ENCODE data around the gene WNT7A.

Gene WNT7A

GRCh38 chr3:13832130-13832529 is 47.7 kb downstream of the WNT7A start:
- Histone ChIP-seq H3K9me3 (no peaks in the 10 kb centered on the region), H3K4me3 (ENCODE audit: low read depth in 1 of 2, low read length in 1 of 2) (no peak overlapping the region), H3K4me1 (ENCODE audit: control insufficient read depth in 1 of 2, insufficient read depth in 1 of 2, low read depth in 1 of 2, low read length in 1 of 2) (no peaks in the 10 kb centered on the region), H3K36me3 (no peaks in the 10 kb centered on the region), H3K27ac (no peak overlapping the region), H3K27me3 (no peaks in the 10 kb centered on the region)
- no peak for TF ChIP-seq CTCF (IDR thresholded peaks at IDR 0.05)

GRCh38 chr3:13831386-13831996 is 48.4 kb downstream of the WNT7A start:
- Histone ChIP-seq H3K4me1 (ENCODE audit: control insufficient read depth in 1 of 2, insufficient read depth in 1 of 2, low read depth in 1 of 2, low read length in 1 of 2) (no peaks in the 10 kb centered on the region), H3K27ac (no peak overlapping the region), H3K9me3 (no peaks in the 10 kb centered on the region), H3K27me3 (no peaks in the 10 kb centered on the region), H3K36me3 (no peaks in the 10 kb centered on the region), H3K4me3 (ENCODE audit: low read depth in 1 of 2, low read length in 1 of 2) (no peak overlapping the region)
- no peak for TF ChIP-seq CTCF (IDR thresholded peaks at IDR 0.05)

- Histone ChIP-seq H3K4me1 (ENCODE audit: control insufficient read depth in 1 of 2, insufficient read depth in 1 of 2, low read depth in 1 of 2, low read length in 1 of 2) (no peaks in the 10 kb centered on the region), H3K36me3 (no peaks in the 10 kb centered on the region), H3K27ac (no peak overlapping the region), H3K9me3 (no peaks in the 10 kb centered on the region), H3K27me3 (no peaks in the 10 kb centered on the region), H3K4me3 (ENCODE audit: low read depth in 1 of 2, low read length in 1 of 2) (no peak overlapping the region)
- TF ChIP-seq CTCF (IDR thresholded peaks at IDR 0.05) = no peak
These were observed 50.6 kb downstream of the WNT7A start for GRCh38 chr3:13829311-13829710.

GRCh38 chr3:13828501-13829265 is 51.2 kb downstream of the WNT7A start:
- Histone ChIP-seq H3K36me3 (no peaks in the 10 kb centered on the region), H3K27me3 (no peaks in the 10 kb centered on the region), H3K4me1 (ENCODE audit: control insufficient read depth in 1 of 2, insufficient read depth in 1 of 2, low read depth in 1 of 2, low read length in 1 of 2) (no peaks in the 10 kb centered on the region), H3K4me3 (ENCODE audit: low read depth in 1 of 2, low read length in 1 of 2) (no peak overlapping the region), H3K9me3 (no peaks in the 10 kb centered on the region), H3K27ac (no peak overlapping the region)
- no peak for TF ChIP-seq CTCF (IDR thresholded peaks at IDR 0.05)

GRCh38 chr3:13827699-13828098 is 52.2 kb downstream of the WNT7A start:
- no peaks in the 10 kb centered on the region for H3K9me3 ChIP-seq
- H3K27me3 ChIP-seq = no peaks in the 10 kb centered on the region
- H3K36me3 ChIP-seq = no peaks in the 10 kb centered on the region
- no peaks in the 10 kb centered on the region for H3K4me1 ChIP-seq (ENCODE audit: control insufficient read depth in 1 of 2, insufficient read depth in 1 of 2, low read depth in 1 of 2, low read length in 1 of 2)
- no peak for TF ChIP-seq CTCF (IDR thresholded peaks at IDR 0.05)
- H3K27ac ChIP-seq = no peak overlapping the region
- H3K4me3 ChIP-seq (ENCODE audit: low read depth in 1 of 2, low read length in 1 of 2) = no peak overlapping the region
